K562 (cell line): ENCODE measurements around the gene ODF2. TPM values are rescaled to one million over a fixed set of nuclear protein-coding genes. Genes with fewer than 3 reads are reported as not detected.

Source experiments
- ARID1B ChIP-seq: fragments of 450-650 bp; IDR thresholded peaks from 2 replicates; pipeline ENCODE4 v1.6.1; 2016; ENCODE audit warnings: antibody characterized with exemption, mild to moderate bottlenecking, inconsistent platforms
- ARID4B ChIP-seq: sonication (generic); formaldehyde crosslinking; IDR thresholded peaks from 2 replicates; pipeline ENCODE4 v1.8.0; 2022; ENCODE audit warnings: mild to moderate bottlenecking, missing genetic modification reagents
- CAMTA2 ChIP-seq: fragments of 250-450 bp; sonication (Bioruptor Pico); conservative IDR thresholded peaks from 2 replicates; pipeline ENCODE4 v1.5.1; 2022
- CEBPG ChIP-seq, 3 experiments: fragments of 200-800 bp in 1 of 3; sonication (Bioruptor generic) in 1 of 3; sonication (generic) in 1 of 3; formaldehyde crosslinking in 1 of 3; IDR thresholded peaks in 2 of 3; conservative IDR thresholded peaks in 1 of 3; 2 replicates each; pipeline versions ENCODE4 v1.6.1 to v1.8.0; 2016 to 2022; ENCODE audit warnings: missing compliant biosample characterization in 2 of 3, missing genetic modification characterization in 2 of 3, mild to moderate bottlenecking in 1 of 3, missing genetic modification reagents in 1 of 3
- CTBP1 ChIP-seq: fragments of 450-650 bp; IDR thresholded peaks from 2 replicates; pipeline ENCODE4 v1.6.1; 2016; ENCODE audit warnings: borderline replicate concordance
- ELF1 ChIP-seq: fragments of 200-800 bp; sonication (Bioruptor generic); IDR thresholded peaks from 2 replicates; pipeline ENCODE4 v1.6.1; 2016; ENCODE audit warnings: missing genetic modification characterization, missing compliant biosample characterization
- ETV1 ChIP-seq: fragments of 450-650 bp; conservative IDR thresholded peaks from 2 replicates; pipeline ENCODE4 v1.6.1; 2016; ENCODE audit warnings: missing genetic modification characterization, control low read depth, low read depth, missing compliant biosample characterization
- FOXP1 ChIP-seq: sonication (generic); formaldehyde crosslinking; IDR thresholded peaks from 2 replicates; pipeline ENCODE4 v1.8.0; 2022; ENCODE audit warnings: mild to moderate bottlenecking, missing genetic modification reagents
- LEF1 ChIP-seq: fragments of 450-650 bp; IDR thresholded peaks from 2 replicates; pipeline ENCODE4 v1.6.1; 2016; ENCODE audit warnings: mild to moderate bottlenecking
- NR0B1 ChIP-seq: fragments of 450-650 bp; IDR thresholded peaks from one replicate; pipeline ENCODE4 v1.6.1; 2018; ENCODE audit warnings: mild to moderate bottlenecking, moderate library complexity; ENCODE audit not compliant: partially characterized antibody
- POLR2G ChIP-seq: fragments of 200-400 bp; formaldehyde crosslinking; IDR thresholded peaks from 2 replicates; pipeline ENCODE4 v1.6.1; 2017; ENCODE audit warnings: low read depth, mild to moderate bottlenecking, antibody characterized with exemption, low read length, moderate library complexity
- RAD21 ChIP-seq, 2 experiments: fragments of 250-450 bp in 1 of 2; fragments of 450-650 bp in 1 of 2; sonication (Bioruptor Pico) in 1 of 2; formaldehyde crosslinking in 1 of 2; IDR thresholded peaks in 1 of 2; conservative IDR thresholded peaks in 1 of 2; 2 replicates each; pipeline versions ENCODE4 v1.4.0 to v1.8.0; 2020 to 2022; ENCODE audit warnings: mild to moderate bottlenecking in 2 of 2, moderate library complexity in 1 of 2
- SMAD1 ChIP-seq: fragments of 150-350 bp; IDR thresholded peaks from 2 replicates; pipeline ENCODE4 v1.6.1; 2014; ENCODE audit warnings: low read length, low read depth; ENCODE audit not compliant: partially characterized antibody
- SMC3 ChIP-seq: conservative IDR thresholded peaks from 2 replicates; pipeline ENCODE4 v1.6.1; 2011; ENCODE audit warnings: low read depth, low read length, improper control_type of control experiment; ENCODE audit not compliant: insufficient read depth
- ZBTB33 ChIP-seq: sonication (generic); formaldehyde crosslinking; IDR thresholded peaks from 2 replicates; pipeline ENCODE4 v1.8.1; 2023; ENCODE audit warnings: mild to moderate bottlenecking, missing genetic modification reagents
- ZNF217 ChIP-seq: sonication (generic); formaldehyde crosslinking; IDR thresholded peaks from 2 replicates; pipeline ENCODE4 v1.8.0; 2022; ENCODE audit warnings: mild to moderate bottlenecking, missing genetic modification reagents
- ZNF644 ChIP-seq: fragments of 200-800 bp; sonication (Bioruptor generic); IDR thresholded peaks from 2 replicates; pipeline ENCODE4 v1.6.1; 2016; ENCODE audit warnings: low read depth, missing genetic modification characterization, missing compliant biosample characterization
- ZNF780A ChIP-seq: fragments of 250-450 bp; sonication (Bioruptor Pico); IDR thresholded peaks from 2 replicates; pipeline ENCODE4 v1.5.0; 2021; ENCODE audit warnings: mild to moderate bottlenecking
- ZSCAN32 ChIP-seq: fragments of 450-650 bp; formaldehyde crosslinking; IDR thresholded peaks from 2 replicates; pipeline ENCODE4 v1.4.0; 2020; ENCODE audit warnings: mild to moderate bottlenecking, moderate library complexity
- polyA plus RNA-seq, 8 experiments: library from polyadenylated mRNA; depleted of rRNA in 4 of 8; stranded (reverse) in 5 of 8; unstranded in 3 of 8; fragments of >200 nt; fragmentation: Nextera tagmentation in 2 of 8; fragmentation: Illumina TruSeq in 1 of 8; extraction: Ambion mirVana in 2 of 8; extraction: Trizol in 1 of 8; gene quantifications; 2 replicates each; pipeline versions ENCODE4 v1.2.1 to v1.2.3, GENCODE V29; 2011 to 2014; ENCODE audit warnings: inconsistent platforms in 1 of 8, missing spikeins in 1 of 8
- total RNA-seq, 7 experiments: library from RNA; depleted of rRNA in 6 of 7; stranded (reverse); fragments of >200 nt in 6 of 7; fragmentation: Illumina TruSeq in 2 of 7; extraction: Trizol in 2 of 7; gene quantifications; 2 replicates each; pipeline versions ENCODE4 v1.2.1 to v1.2.3, GENCODE V29; 2011 to 2021; ENCODE audit warnings: low replicate concordance in 1 of 7

ODF2 gene
- total and polyA plus RNA-seq, 9 of the 15 experiments (the other 6 are each of a cell fraction or from before 2014, with no cell fraction given) = 16.5 to 83.2 (median 69.7) TPM

GRCh38 chr9:128438343-128439109 lies 17.3 kb upstream of the ODF2 start (continued):
- TF ChIP-seq ARID4B (CRISPR knock-in tag) = peak; percentile 43; the same call in 1 of the 2 replicates
- TF ChIP-seq ELF1 = 0 out of 2 replicates have a peak, but pooled peaks have one; percentile 36
- no peak for TF ChIP-seq CAMTA2 (CRISPR knock-in tag)
- TF ChIP-seq ZBTB33 (CRISPR knock-in tag) = peak; percentile 47; the same call in 1 of the 2 replicates
- TF ChIP-seq CTBP1 = peak; percentile 82; the same call in 1 of the 2 replicates
- no peak for TF ChIP-seq NR0B1
- TF ChIP-seq CEBPG (CRISPR knock-in tag; IDR thresholded peaks at IDR 0.05) = 0 out of 2 replicates have a peak, but pooled peaks have one; percentile 18
- no peak for TF ChIP-seq CEBPG (tag; conservative IDR thresholded peaks at IDR 0.05 in 1 of 2, IDR thresholded peaks at IDR 0.05 in 1 of 2)
- 0 out of 2 replicates have a peak, but pooled peaks have one; percentile 34 for TF ChIP-seq ETV1 (tag)
- peak; percentile 81 for TF ChIP-seq SMC3
- TF ChIP-seq RAD21 (CRISPR knock-in tag; conservative IDR thresholded peaks at IDR 0.05 in 1 of 2, IDR thresholded peaks at IDR 0.05 in 1 of 2) = peak; percentile 72 to 87
- TF ChIP-seq ZNF644 (tag) = no peak
- TF ChIP-seq LEF1 = no peak
- no peak for TF ChIP-seq ZNF780A (CRISPR knock-in tag)
- no peak for TF ChIP-seq ARID1B
- TF ChIP-seq POLR2G = peak; percentile 48
- no peak for TF ChIP-seq SMAD1
- peak; percentile 65; the same call in 1 of the 2 replicates for TF ChIP-seq FOXP1 (CRISPR knock-in tag)
- no peak for TF ChIP-seq ZSCAN32 (CRISPR knock-in tag)
- no peak for TF ChIP-seq ZNF217
